GM23248 (cell line): ENCODE data around the gene ARMC8.

Source experiments
- EZH2 ChIP-seq: fragments of 200-600 bp; sonication (generic); IDR thresholded peaks from 2 replicates; pipeline ENCODE4 v1.6.1; 2018; ENCODE audit warnings: antibody characterized with exemption, mild to moderate bottlenecking; ENCODE audit not compliant: insufficient read depth, poor library complexity, severe bottlenecking
- EZH2phosphoT487 ChIP-seq: fragments of 200-600 bp; sonication (generic); IDR thresholded peaks from 2 replicates; pipeline ENCODE4 v1.6.1; 2018; ENCODE audit warnings: antibody characterized with exemption, moderate library complexity, mild to moderate bottlenecking, low read depth; ENCODE audit not compliant: insufficient read depth

GRCh38 chr3:138202945-138203701, 16.0 kb downstream of the ARMC8 start:
- TF ChIP-seq EZH2 (no peak), EZH2phosphoT487 (no peak)
